Stimulated activated naive CD8-positive, alpha-beta T cell treated with anti-CD3 and anti-CD28 coated beads, Interleukin-15, Interleukin-2, amounts not matched to agents 100 ng/mL and 50 ng/mL, for 24 hours (primary cell): Measurements from ENCODE around the gene ASB15.

Experiments
- H3K27ac Mint-ChIP-seq: one replicate; pipeline ENCODE4 v1.8.0; 2021; ENCODE audit warnings: mild to moderate bottlenecking, mixed read lengths
- H3K27me3 Mint-ChIP-seq: one replicate; pipeline ENCODE4 v1.8.0; 2021; ENCODE audit warnings: mixed read lengths
- H3K36me3 Mint-ChIP-seq: one replicate; pipeline ENCODE4 v1.8.0; 2021; ENCODE audit warnings: low read depth, mixed read lengths
- H3K4me1 Mint-ChIP-seq: one replicate; pipeline ENCODE4 v1.8.0; 2021; ENCODE audit warnings: low read depth, mixed read lengths
- H3K4me3 Mint-ChIP-seq: one replicate; pipeline ENCODE4 v1.8.0; 2021; ENCODE audit warnings: mild to moderate bottlenecking, mixed read lengths
- H3K9me3 Mint-ChIP-seq: one replicate; pipeline ENCODE4 v1.8.0; 2021; ENCODE audit warnings: mixed read lengths

ASB15 gene

GRCh38 chr7:123637878-123638277, 36.3 kb downstream of the ASB15 start:
- H3K27ac Mint-ChIP-seq: no peak overlapping the region
- H3K4me1 Mint-ChIP-seq: no peaks in the 10 kb centered on the region
- H3K27me3 Mint-ChIP-seq: peaks cover 31% of the 10 kb centered on the region
- no peak overlapping the region for H3K4me3 Mint-ChIP-seq
- no peaks in the 10 kb centered on the region for H3K9me3 Mint-ChIP-seq
- H3K36me3 Mint-ChIP-seq: no peaks in the 10 kb centered on the region

GRCh38 chr7:123639631-123640030, 38.0 kb downstream of the ASB15 start:
- Mint-ChIP-seq H3K9me3 (no peaks in the 10 kb centered on the region), H3K4me3 (no peak overlapping the region), H3K36me3 (no peaks in the 10 kb centered on the region), H3K27me3 (peaks cover 37% of the 10 kb centered on the region), H3K27ac (no peak overlapping the region), H3K4me1 (no peaks in the 10 kb centered on the region)

GRCh38 chr7:123640583-123640982, 39.0 kb downstream of the ASB15 start:
- Mint-ChIP-seq H3K27me3 (peaks cover 35% of the 10 kb centered on the region), H3K4me3 (no peak overlapping the region), H3K9me3 (no peaks in the 10 kb centered on the region), H3K27ac (no peak overlapping the region), H3K36me3 (no peaks in the 10 kb centered on the region), H3K4me1 (no peaks in the 10 kb centered on the region)

- H3K27me3 Mint-ChIP-seq: peaks cover 35% of the 10 kb centered on the region
- H3K4me3 Mint-ChIP-seq: no peak overlapping the region
- H3K4me1 Mint-ChIP-seq: no peaks in the 10 kb centered on the region
- H3K36me3 Mint-ChIP-seq: no peaks in the 10 kb centered on the region
- H3K9me3 Mint-ChIP-seq: no peaks in the 10 kb centered on the region
- no peak overlapping the region for H3K27ac Mint-ChIP-seq
Measured at GRCh38 chr7:123641901-123642300, 40.3 kb downstream of the ASB15 start.

GRCh38 chr7:123643495-123644441, 42.1 kb downstream of the ASB15 start:
- Mint-ChIP-seq H3K4me1 (no peaks in the 10 kb centered on the region), H3K9me3 (no peaks in the 10 kb centered on the region), H3K4me3 (no peak overlapping the region), H3K27me3 (peaks cover 27% of the 10 kb centered on the region), H3K27ac (no peak overlapping the region), H3K36me3 (no peaks in the 10 kb centered on the region)

- Mint-ChIP-seq H3K36me3 (no peaks in the 10 kb centered on the region), H3K4me3 (no peak overlapping the region), H3K9me3 (no peaks in the 10 kb centered on the region), H3K27ac (no peak overlapping the region), H3K27me3 (peaks cover 23% of the 10 kb centered on the region), H3K4me1 (no peaks in the 10 kb centered on the region)
Measured at GRCh38 chr7:123645516-123645915, 43.9 kb downstream of the ASB15 start.

- no peaks in the 10 kb centered on the region for H3K36me3 Mint-ChIP-seq
- H3K9me3 Mint-ChIP-seq: no peaks in the 10 kb centered on the region
- H3K27me3 Mint-ChIP-seq: peaks cover 20% of the 10 kb centered on the region
- H3K27ac Mint-ChIP-seq: no peak overlapping the region
- no peak overlapping the region for H3K4me3 Mint-ChIP-seq
- no peaks in the 10 kb centered on the region for H3K4me1 Mint-ChIP-seq
Measured at GRCh38 chr7:123647106-123647730, 45.6 kb downstream of the ASB15 start.

- Mint-ChIP-seq H3K27me3 (peaks cover 20% of the 10 kb centered on the region), H3K9me3 (no peaks in the 10 kb centered on the region), H3K36me3 (no peaks in the 10 kb centered on the region), H3K4me1 (no peaks in the 10 kb centered on the region), H3K4me3 (no peak overlapping the region), H3K27ac (no peak overlapping the region)
Measured at GRCh38 chr7:123649964-123650363, 48.3 kb downstream of the ASB15 start.

GRCh38 chr7:123650595-123650994, 49.0 kb downstream of the ASB15 start:
- H3K27me3 Mint-ChIP-seq: peaks cover 18% of the 10 kb centered on the region
- H3K27ac Mint-ChIP-seq: no peak overlapping the region
- H3K4me3 Mint-ChIP-seq: no peak overlapping the region
- no peaks in the 10 kb centered on the region for H3K9me3 Mint-ChIP-seq
- no peaks in the 10 kb centered on the region for H3K36me3 Mint-ChIP-seq
- no peaks in the 10 kb centered on the region for H3K4me1 Mint-ChIP-seq

GRCh38 chr7:123652406-123652805, 50.8 kb downstream of the ASB15 start:
- Mint-ChIP-seq H3K4me3 (no peak overlapping the region), H3K36me3 (no peaks in the 10 kb centered on the region), H3K9me3 (no peaks in the 10 kb centered on the region), H3K27ac (no peak overlapping the region), H3K27me3 (peaks cover 26% of the 10 kb centered on the region), H3K4me1 (no peaks in the 10 kb centered on the region)

- H3K27ac Mint-ChIP-seq: no peak overlapping the region
- H3K9me3 Mint-ChIP-seq: no peaks in the 10 kb centered on the region
- no peak overlapping the region for H3K4me3 Mint-ChIP-seq
- peaks cover 24% of the 10 kb centered on the region for H3K27me3 Mint-ChIP-seq
- H3K36me3 Mint-ChIP-seq: no peaks in the 10 kb centered on the region
- H3K4me1 Mint-ChIP-seq: no peaks in the 10 kb centered on the region
Measured at GRCh38 chr7:123653162-123653561, 51.5 kb downstream of the ASB15 start.

GRCh38 chr7:123655614-123656013, 54.0 kb downstream of the ASB15 start, which contains the start of gene LMOD2:
TSS of gene LMOD2 (plus strand) at chr7:123655866. CDS start at chr7:123655964, 98 bp downstream.
- Mint-ChIP-seq H3K27me3 (peaks cover 25% of the 10 kb centered on the region), H3K36me3 (no peaks in the 10 kb centered on the region), H3K27ac (no peak within 1 kb of the TSS), H3K4me3 (no peak within 1 kb of the TSS), H3K9me3 (no peaks in the 10 kb centered on the region), H3K4me1 (no peaks in the 10 kb centered on the region)

GRCh38 chr7:123656544-123657303, 55.1 kb downstream of the ASB15 start:
- H3K4me1 Mint-ChIP-seq: no peaks in the 10 kb centered on the region
- H3K27me3 Mint-ChIP-seq: peaks cover 27% of the 10 kb centered on the region
- no peaks in the 10 kb centered on the region for H3K9me3 Mint-ChIP-seq
- no peak overlapping the region for H3K4me3 Mint-ChIP-seq
- H3K27ac Mint-ChIP-seq: no peak overlapping the region
- no peaks in the 10 kb centered on the region for H3K36me3 Mint-ChIP-seq

- no peaks in the 10 kb centered on the region for H3K4me1 Mint-ChIP-seq
- H3K9me3 Mint-ChIP-seq: no peaks in the 10 kb centered on the region
- no peak overlapping the region for H3K4me3 Mint-ChIP-seq
- H3K27me3 Mint-ChIP-seq: peaks cover 31% of the 10 kb centered on the region
- no peak overlapping the region for H3K27ac Mint-ChIP-seq
- no peaks in the 10 kb centered on the region for H3K36me3 Mint-ChIP-seq
Measured at GRCh38 chr7:123657304-123657685, 55.7 kb downstream of the ASB15 start.

- peaks cover 35% of the 10 kb centered on the region for H3K27me3 Mint-ChIP-seq
- H3K36me3 Mint-ChIP-seq: no peaks in the 10 kb centered on the region
- no peaks in the 10 kb centered on the region for H3K4me1 Mint-ChIP-seq
- no peak overlapping the region for H3K27ac Mint-ChIP-seq
- no peaks in the 10 kb centered on the region for H3K9me3 Mint-ChIP-seq
- no peak overlapping the region for H3K4me3 Mint-ChIP-seq
Measured at GRCh38 chr7:123658023-123658422, 56.4 kb downstream of the ASB15 start.
